Stimulated activated CD8-positive, alpha-beta memory T cell treated with anti-CD3 and anti-CD28 coated beads, Interleukin-12 subunit alpha, Interleukin-12 subunit beta, amount 100 ng/mL, for 24 hours (primary cell): ENCODE data around the gene AAK1.
"Not testable (repeated sequence)": the region's sequence is repeated elsewhere in the genome, so short reads cannot be mapped to it uniquely, and the experiment has no call there.

Source experiments
- DNase-seq: peaks from one replicate; pipeline ENCODE4 v3.0.0-alpha.2; 2020; ENCODE audit errors: extremely low read depth

The AAK1 gene

DNA sequence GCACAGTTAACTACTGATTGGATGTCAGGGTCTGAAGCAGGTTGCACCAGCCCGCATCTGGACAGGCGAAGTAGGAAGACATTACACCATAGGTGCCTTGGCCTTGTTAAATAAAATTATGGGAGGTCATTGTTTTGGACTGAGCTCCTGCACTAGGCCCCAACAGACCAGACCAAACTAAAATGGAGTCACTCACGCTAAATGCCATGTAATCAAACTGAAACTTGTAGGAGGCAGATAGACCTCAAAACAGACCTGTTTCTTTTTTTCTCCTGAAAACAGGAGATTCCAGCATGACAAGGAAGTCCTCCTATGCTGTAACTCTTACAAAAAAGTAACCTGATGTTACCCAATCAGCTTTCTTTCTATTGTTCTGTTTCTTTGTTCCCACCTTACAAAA, 190.9 kb downstream of the AAK1 start:
- DNase-seq, result no peak

DNA sequence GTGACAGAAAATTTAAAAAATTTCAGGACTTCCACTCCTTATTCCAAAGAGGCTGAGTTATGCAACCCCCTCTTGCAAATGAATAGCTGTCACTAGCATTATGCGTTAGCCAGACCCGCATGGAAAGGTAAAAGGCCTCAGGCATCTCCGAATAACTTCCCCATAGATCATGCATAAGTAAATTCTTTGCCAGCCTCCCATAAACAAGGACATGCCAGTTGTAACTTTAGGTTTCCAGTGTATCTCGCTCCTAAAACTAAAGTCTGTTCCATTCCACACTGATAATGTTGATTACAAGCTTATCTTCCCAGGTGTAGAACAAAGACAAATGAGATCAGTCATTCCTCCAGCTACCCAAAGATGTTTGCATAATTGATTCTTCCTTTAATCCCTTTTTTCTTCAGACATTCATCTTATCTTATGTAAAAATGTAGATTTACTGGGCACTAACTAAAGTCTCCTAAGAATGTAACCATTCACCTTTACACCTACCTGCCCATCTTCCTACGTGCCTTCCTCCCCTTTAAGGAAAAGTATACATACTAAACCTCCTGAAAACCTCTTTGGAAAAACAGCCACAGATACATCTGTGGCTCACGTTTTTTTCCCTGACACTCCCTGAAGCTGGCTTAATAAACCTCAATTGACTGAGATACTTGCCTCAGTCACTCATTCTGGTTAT, 192.7 kb downstream of the AAK1 start:
- DNase-seq, result no peak

DNA sequence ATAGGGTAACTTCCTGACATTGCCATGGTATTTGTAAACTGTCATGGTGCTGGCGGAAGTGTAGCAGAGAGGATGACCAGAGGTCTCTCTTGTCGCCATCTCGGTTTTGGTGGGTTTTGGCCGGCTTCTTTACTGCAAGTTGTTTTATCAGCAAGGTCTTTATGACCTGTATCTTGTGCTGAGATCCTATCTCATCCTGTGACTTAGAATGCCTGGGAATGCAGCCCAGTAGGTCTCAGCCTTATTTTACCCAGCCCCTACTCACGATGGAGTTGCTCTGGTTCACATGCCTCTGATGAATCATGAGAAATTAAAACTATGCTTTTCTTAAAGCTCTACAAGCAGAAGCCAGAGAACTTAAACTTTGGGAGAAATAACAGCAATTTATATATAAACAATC, 193.6 kb downstream of the AAK1 start:
- DNase-seq, result no peak

DNA sequence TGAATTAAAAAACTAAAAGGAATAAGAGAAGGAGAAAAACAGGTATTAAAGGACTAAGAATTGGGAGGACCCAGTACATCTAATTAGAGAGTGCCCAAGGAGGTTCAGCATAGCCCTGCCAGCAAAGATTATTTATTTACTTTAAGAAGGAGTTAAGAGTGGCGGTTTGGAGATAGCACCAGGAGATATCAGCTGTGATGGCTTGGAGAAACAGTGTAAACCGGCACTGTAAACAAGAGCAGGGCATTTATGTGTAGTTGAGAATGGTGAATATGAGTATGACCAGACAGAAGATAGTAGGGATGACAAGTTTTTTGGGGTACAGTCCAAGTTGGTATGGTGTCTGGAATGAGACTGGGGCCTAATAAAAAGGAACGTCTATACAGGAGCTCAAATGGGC, 199.9 kb downstream of the AAK1 start:
- DNase-seq, result not testable (repeated sequence)

DNA sequence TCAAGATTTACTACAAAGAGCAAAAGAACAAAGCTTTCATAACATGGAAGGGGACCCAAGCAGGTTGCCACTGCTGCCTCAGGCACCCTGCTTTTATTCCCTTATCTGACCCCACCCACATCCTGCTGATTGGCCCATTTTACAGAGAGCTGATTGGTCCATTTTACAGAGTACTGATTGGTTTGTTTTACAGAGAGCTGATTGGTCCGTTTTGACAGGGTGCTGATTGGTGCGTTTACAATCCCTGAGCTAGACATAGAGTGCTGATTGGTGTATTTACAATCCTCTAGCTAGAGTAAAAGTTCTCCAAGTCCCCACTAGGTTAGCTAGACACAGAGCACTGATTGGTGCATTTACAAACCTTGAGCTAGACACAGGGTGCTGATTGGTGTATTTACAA, 204.0 kb downstream of the AAK1 start:
- DNase-seq, result not testable (repeated sequence)

DNA sequence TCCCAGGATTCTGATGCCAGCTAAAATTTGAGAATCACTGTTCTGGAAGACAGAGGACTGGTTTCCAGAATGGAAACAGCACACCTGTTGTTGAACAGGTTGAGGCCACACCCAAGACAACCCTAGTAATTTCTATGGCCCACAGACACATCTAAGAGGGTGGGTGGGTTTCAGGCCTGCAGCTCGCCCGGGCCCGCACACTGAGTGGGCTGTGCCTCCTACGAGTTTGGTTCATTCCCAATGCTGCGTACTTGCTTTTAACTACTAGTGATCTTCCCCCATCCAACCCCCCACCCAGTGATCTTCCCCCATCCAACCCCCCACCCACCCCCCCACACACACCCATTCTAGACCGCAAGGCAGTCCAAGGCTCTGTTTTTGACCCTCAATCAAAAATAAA, 205.0 kb downstream of the AAK1 start:
- DNase-seq, result no peak

DNA sequence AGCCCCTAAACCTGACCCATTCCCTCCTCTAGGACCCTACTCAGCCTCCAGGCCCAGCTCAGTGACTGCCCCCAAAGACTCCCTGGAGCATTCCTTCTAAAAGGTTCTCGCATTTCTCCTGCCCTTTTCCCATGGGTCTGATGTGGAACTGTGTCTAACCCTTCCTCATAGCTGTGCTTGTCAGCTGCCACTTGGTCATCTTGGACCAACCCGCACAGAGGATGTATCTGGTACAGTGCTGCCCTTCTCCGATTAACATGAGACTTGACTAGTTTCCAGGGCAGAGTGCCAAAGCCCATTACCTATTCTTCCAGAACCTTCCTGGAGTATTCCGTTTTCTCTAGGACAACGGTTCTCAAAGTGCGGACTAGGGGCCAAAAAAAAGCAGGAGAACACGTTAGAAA, 205.8 kb downstream of the AAK1 start:
- no peak for DNase-seq

DNA sequence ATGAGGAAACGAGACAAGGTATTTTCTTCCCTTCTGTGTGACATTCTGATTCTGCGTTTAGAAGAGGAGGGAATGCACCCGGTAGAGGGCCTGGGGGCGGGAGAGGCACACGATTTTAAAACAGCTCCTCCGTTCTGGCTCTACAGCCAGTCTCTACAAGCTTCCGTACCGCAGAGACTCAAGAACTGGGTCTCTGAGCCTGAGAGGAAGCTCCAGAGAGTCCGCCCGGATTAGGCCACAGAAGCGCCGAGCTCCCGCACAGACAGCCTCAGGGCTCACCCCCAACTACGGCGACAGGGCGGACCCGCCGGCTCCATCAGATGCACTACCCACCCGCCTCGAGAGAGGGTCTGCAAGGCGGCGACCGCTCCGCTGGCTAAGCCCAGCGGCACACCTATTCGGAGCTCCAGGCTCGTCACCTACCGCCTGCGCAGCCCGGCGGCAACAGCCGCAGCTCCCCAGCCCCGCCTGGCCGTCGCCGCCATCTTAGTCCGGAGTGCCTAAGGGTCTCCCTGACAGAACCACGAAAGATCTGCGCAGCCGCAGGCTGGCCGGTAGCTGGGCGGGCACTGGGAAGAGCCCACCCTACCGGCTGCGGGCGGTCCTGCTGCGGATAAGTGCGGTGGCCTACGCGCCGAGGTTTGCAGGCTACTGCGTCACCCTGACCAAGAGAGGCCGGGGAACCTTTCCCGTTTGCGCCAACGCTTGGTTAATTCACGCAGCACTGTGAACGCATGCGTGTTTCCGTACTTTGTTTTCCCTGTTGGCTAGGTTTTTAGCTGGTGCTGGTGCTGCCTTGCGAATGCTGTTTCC, 206.4 kb downstream of the AAK1 start, which contains the start of gene NFU1:
Gene NFU1 (minus strand): TSS at position 498 of the 813 bp plus-strand sequence. CDS start 13 bp downstream, at position 485.
- DNase-seq, result peak; percentile 76

DNA sequence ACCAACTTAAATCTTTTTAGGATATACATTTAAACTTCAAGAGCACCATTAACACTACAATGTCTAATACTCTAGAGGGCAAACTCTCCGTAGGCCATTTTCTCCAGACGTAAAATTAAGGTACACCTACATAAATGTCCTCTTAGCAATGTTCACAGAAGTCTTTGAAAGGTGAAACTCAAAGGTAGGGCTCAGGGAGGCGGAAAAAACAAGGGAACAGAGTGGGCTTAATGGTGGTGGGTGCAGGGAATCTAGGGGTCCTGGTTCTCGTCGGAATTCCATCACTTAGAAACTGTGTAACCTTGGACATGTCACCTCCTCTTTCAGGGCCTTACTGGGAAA, 207.0 kb downstream of the AAK1 start:
- DNase-seq, result no peak

DNA sequence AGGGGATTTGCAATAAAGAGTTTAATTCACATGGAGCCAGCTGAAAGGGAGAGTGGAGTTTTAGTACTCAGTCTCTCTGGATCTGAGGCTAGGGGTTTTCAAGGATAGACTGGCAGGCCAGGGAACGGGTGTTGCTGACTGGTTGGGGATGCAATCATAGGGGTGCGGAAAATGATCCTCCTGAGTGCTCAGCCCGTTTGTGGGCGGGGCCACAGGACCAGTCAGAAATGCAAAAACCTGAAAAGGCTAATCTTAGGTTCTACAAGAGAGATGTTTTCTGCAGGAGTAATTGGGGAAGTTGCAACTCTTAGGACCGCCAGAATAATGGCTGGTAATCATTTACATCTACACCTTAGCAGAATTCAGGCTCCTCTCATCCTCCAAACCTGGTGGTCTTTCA, 208.8 kb downstream of the AAK1 start:
- no peak for DNase-seq

DNA sequence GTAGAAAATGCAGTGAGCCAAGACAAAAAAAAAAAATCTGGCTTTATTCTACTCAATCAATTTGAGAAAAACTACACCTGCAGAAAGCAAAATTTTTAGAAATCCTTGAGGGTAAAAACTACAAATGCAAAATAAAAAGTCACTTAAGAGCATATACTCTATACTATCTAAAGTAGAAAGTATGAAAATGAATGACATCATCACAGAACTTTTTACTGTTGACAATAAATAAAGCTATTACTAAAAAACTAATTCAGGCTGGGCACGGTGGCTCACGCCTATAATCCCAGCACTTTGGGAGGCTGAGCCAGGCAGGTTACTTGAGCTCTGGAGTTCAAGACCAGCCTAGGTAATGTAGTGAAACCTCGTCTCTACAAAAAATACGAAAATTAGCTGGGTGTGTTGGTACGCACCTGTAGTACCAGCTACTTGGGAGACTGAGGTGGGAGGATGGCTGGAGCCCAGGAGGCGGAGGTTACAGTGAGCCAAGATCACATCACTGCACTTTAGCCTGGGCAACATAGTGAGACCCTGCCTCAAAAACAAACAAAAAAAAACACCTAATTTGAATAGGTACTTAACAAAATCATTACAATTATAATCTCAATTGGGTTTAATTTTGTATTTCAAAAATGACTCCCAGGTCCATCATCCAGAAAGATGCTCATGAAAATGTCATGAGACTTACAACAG, 213.9 kb downstream of the AAK1 start:
- DNase-seq, result no peak

DNA sequence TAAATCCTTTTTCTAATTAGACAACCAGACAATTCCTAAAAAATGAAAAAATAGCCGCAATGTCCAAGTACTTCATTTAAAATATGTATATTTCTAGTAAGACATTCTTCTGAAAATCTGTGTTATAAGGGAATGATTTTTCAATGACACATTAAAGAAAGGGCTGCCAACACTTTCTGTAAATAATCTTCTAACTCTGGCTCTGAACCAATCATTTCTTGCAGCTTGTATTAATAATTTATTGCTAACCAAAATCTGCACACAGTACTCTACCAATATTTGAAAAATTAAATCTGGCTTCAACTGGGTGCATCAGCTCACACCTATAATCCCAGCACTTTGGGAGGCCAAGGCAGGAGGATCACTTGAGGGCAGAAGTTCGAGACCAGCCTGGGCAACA, 214.6 kb downstream of the AAK1 start:
- DNase-seq, result no peak

DNA sequence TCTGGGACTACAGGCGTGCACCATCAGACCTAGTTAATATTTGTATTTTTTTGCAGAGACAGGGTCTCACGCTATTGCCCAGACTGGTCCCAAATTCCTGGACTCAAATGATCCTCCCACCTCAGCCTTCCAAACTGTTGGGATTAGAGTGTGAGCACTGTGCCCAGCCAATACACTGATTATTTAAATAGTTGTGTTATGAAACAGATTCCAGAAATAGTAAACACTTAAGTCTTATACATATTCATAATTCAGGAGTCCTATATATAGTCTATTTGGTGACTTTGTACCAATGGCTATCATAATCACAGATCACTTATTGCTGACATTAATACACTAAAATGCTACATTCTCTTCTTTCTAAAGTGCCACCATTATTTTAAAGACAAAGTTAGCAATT, 219.1 kb downstream of the AAK1 start:
- no peak for DNase-seq

DNA sequence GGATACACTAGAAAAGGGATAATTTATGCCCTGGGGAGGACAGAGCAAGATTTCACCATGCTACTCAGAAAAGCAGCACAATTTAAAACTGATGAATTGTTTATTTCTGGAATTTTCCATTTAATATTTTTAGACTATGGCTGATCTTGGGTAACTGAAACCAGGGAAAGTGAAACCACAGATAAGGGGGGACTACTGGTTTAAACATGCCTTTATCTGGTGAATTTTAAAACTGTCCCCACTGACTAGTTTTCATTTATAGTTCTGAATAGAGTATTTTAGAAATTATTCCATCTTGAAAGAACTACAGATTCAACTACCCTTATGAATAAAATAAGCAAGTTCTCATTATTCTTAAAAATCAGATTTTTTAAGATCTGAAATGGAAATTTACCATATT, 221.3 kb downstream of the AAK1 start:
- DNase-seq, result no peak

DNA sequence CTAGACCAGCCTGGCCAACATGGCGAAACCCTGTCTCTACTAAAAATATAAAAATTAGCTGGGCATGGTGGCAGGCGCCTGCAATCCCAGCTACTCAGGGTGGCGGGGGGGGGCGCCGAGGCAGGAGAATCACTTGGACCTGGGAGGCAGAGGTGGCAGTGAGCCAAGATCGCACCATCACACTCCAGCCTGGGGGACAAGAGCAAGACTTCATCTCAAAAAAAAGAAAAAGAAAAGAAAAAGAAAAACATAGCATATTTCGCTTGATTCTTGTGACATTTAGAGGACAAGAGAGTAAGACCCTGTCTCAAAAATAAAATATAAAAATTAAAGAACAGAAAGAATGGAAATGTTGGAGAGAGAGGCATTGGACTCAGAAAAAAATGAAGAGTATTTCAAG, 224.4 kb downstream of the AAK1 start:
- not testable (repeated sequence) for DNase-seq

DNA sequence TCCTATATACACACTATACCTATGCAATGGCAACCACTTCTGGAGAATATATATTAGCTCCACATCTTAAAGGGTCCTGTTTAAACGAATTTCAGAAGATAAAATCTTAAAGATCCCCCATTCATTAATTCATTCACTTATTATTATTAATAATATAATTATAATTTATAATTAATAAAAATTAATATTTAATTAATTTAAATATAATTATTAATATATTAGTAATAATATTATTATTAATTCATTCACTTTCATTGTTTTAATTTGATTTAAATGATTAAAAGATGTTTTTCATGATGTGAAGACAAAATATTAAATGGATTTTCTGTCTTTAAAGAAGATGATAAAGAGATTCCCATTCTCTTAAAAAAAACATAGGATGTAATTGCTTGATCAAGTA, 227.4 kb downstream of the AAK1 start:
- DNase-seq, result no peak
